Measurements from ENCODE around the gene PLAGL1.
"Not testable (repeated sequence)": the region's sequence is repeated elsewhere in the genome, so short reads cannot be mapped to it uniquely, and the experiment has no call there.

Gene PLAGL1

GRCh38 chr6:144023216-144023615 lies 15.2 kb upstream of the PLAGL1 start:
- no peak for TF ChIP-seq CTCF (IDR thresholded peaks at IDR 0.05; ENCODE audit: borderline replicate concordance, insufficient read depth, low read depth, low read length)

GRCh38 chr6:144019929-144020328 lies 11.9 kb upstream of the PLAGL1 start:
- no peak overlapping the region for H3K4me3 ChIP-seq (ENCODE audit: low read depth, low read length)
- TF ChIP-seq CTCF (IDR thresholded peaks at IDR 0.05; ENCODE audit: borderline replicate concordance, insufficient read depth, low read depth, low read length): no peak

More at GRCh38 chr6:144023216-144023615, 15.2 kb upstream of the PLAGL1 start:
- H3K4me3 ChIP-seq (ENCODE audit: low read depth, low read length): no peak overlapping the region

- no peak for TF ChIP-seq CTCF (IDR thresholded peaks at IDR 0.05; ENCODE audit: borderline replicate concordance, insufficient read depth, low read depth, low read length)
Observed at GRCh38 chr6:144017166-144018094, 9.4 kb upstream of the PLAGL1 start.

GRCh38 chr6:144013486-144013909 lies 5.4 kb upstream of the PLAGL1 start:
- peak; percentile 84 for TF ChIP-seq CTCF (IDR thresholded peaks at IDR 0.05; ENCODE audit: borderline replicate concordance, insufficient read depth, low read depth, low read length)
- no peak overlapping the region for H3K4me3 ChIP-seq (ENCODE audit: low read depth, low read length)

More at GRCh38 chr6:144017166-144018094, 9.4 kb upstream of the PLAGL1 start:
- H3K4me3 ChIP-seq (ENCODE audit: low read depth, low read length): no peak overlapping the region

GRCh38 chr6:144012534-144012933 lies 4.5 kb upstream of the PLAGL1 start:
- no peak overlapping the region for H3K4me3 ChIP-seq (ENCODE audit: low read depth, low read length)
- TF ChIP-seq CTCF (IDR thresholded peaks at IDR 0.05; ENCODE audit: borderline replicate concordance, insufficient read depth, low read depth, low read length): no peak

- not testable (repeated sequence) for H3K4me3 ChIP-seq (ENCODE audit: low read depth, low read length)
Observed at GRCh38 chr6:144009628-144010027, 1.6 kb upstream of the PLAGL1 start.

- no peak overlapping the region for H3K4me3 ChIP-seq (ENCODE audit: low read depth, low read length)
Observed at GRCh38 chr6:144008846-144009245, 787 bp upstream of the PLAGL1 start.

More at GRCh38 chr6:144008846-144009245, 787 bp upstream of the PLAGL1 start:
- no peak for TF ChIP-seq CTCF (IDR thresholded peaks at IDR 0.05; ENCODE audit: borderline replicate concordance, insufficient read depth, low read depth, low read length)
